Esophagus muscularis mucosa (tissue), 4 donors: Measurements from ENCODE around the gene MMP24. TPM values are rescaled to one million over a fixed set of nuclear protein-coding genes. Genes with fewer than 3 reads are reported as not detected.

Experiments
- DNase-seq: peaks from one replicate; pipeline ENCODE4 v3.0.0-alpha.2; 2017; ENCODE audit errors: extremely low spot score
- H3K27ac ChIP-seq, 4 donors: fragments of 200-600 bp; sonication (generic); replicated peaks in 1 of 4; 1 replicate in 3 of 4; 2 replicates in 1 of 4; pipeline ENCODE4 v1.5.1; 2016 to 2019; ENCODE audit warnings: mild to moderate bottlenecking in 1 of 4
- H3K27me3 ChIP-seq, 4 donors: fragments of 200-600 bp; sonication (generic); one replicate each; pipeline versions ENCODE4 v1.5.1 to v1.6.0; 2016 to 2019
- H3K36me3 ChIP-seq, 4 donors: fragments of 200-600 bp; sonication (generic); one replicate each; pipeline ENCODE4 v1.5.1; 2016 to 2019
- H3K4me1 ChIP-seq, 4 donors: fragments of 200-600 bp; sonication (generic); one replicate each; pipeline ENCODE4 v1.5.1; 2016 to 2019
- H3K4me3 ChIP-seq, 4 donors: fragments of 200-600 bp; sonication (generic); 1 replicate in 2 of 4; 2 replicates in 2 of 4; pipeline ENCODE4 v1.5.1; 2016 to 2019; ENCODE audit warnings: mild to moderate bottlenecking in 4 of 4, moderate library complexity in 1 of 4
- H3K9me3 ChIP-seq, 4 donors: fragments of 200-600 bp; sonication (generic); 1 replicate in 3 of 4; 2 replicates in 1 of 4; pipeline ENCODE4 v1.5.1; 2016 to 2019
- CTCF ChIP-seq, 3 experiments: fragments of 200-600 bp in 2 of 3; fragments of 450-650 bp in 1 of 3; sonication (generic) in 2 of 3; IDR thresholded peaks; one replicate each; pipeline ENCODE4 v1.5.1; 2017 to 2019; ENCODE audit warnings: antibody characterized with exemption in 3 of 3, mild to moderate bottlenecking in 2 of 3, moderate library complexity in 1 of 3
- EP300 ChIP-seq: sonication (generic); formaldehyde crosslinking; IDR thresholded peaks from one replicate; pipeline ENCODE4 v1.6.1; 2017; ENCODE audit warnings: antibody characterized with exemption
- POLR2A ChIP-seq: fragments of 450-650 bp; IDR thresholded peaks from one replicate; pipeline ENCODE4 v1.6.1; 2017; ENCODE audit warnings: antibody characterized with exemption, moderate library complexity, mild to moderate bottlenecking, low read depth
- POLR2AphosphoS5 ChIP-seq, 2 donors: sonication (generic); formaldehyde crosslinking; IDR thresholded peaks; one replicate each; pipeline ENCODE4 v1.6.1; 2017; ENCODE audit warnings: antibody characterized with exemption in 2 of 2
- WGBS: methylation state at CpG from one replicate; pipeline ENCODE4 v1.1.5; 2018; 5-methylcytosine and 5-hydroxymethylcytosine counted together
- intact Hi-C: fragments of 100-400 bp; cut with DNase I; formaldehyde crosslinking; loops from one replicate; pipeline ENCODE4 v1.15.1; 2023
- total RNA-seq, 4 donors: library from RNA; depleted of rRNA; stranded (reverse); fragments of >200 nt; gene quantifications; one replicate each; pipeline versions ENCODE4 v1.1.0 to v1.2.1, GENCODE V29; 2016

Gene MMP24
- total RNA-seq, 4 donors from 2014 or later = 0.83 to 4.0 (median 2.0) TPM

- TF ChIP-seq CTCF (IDR thresholded peaks at IDR 0.05) = no peak
- TF ChIP-seq EP300 = no peak
- no peak for TF ChIP-seq POLR2A
- TF ChIP-seq POLR2AphosphoS5 (IDR thresholded peaks at IDR 0.05) = no peak
- WGBS = 61% methylated on average over 6 of the region's 9 CpGs
- no peak for DNase-seq
These were observed 69.6 kb downstream of the MMP24 start for GRCh38 chr20:35296101-35296554.

GRCh38 chr20:35297155-35297554, 70.7 kb downstream of the MMP24 start:
- H3K4me1 ChIP-seq = peaks cover 0 to 5% (median 5%) of the 10 kb centered on the region in 4 donors
- H3K9me3 ChIP-seq = no peaks in the 10 kb centered on the region
- intact Hi-C loops = no loop called here
- H3K27ac ChIP-seq = no peak overlapping the region
- H3K27me3 ChIP-seq = peaks cover 0 to 45% (median 0%) of the 10 kb centered on the region in 4 donors
- no peak for DNase-seq
- no peaks in the 10 kb centered on the region for H3K36me3 ChIP-seq
- no peak overlapping the region for H3K4me3 ChIP-seq
- TF ChIP-seq EP300 (no peak), POLR2A (no peak), POLR2AphosphoS5 (IDR thresholded peaks at IDR 0.05) (no peak), CTCF (IDR thresholded peaks at IDR 0.05) (no peak)
- 69% methylated on average over 7 of the region's 8 CpGs for WGBS

More at GRCh38 chr20:35296101-35296554, 69.6 kb downstream of the MMP24 start:
- no peak overlapping the region for H3K4me3 ChIP-seq
- intact Hi-C loops = no loop called here
- H3K36me3 ChIP-seq = no peaks in the 10 kb centered on the region
- peaks cover 0 to 50% (median 0%) of the 10 kb centered on the region in 4 donors for H3K27me3 ChIP-seq
- H3K9me3 ChIP-seq = no peaks in the 10 kb centered on the region
- no peaks in the 10 kb centered on the region for H3K4me1 ChIP-seq
- H3K27ac ChIP-seq = no peak overlapping the region

DNA sequence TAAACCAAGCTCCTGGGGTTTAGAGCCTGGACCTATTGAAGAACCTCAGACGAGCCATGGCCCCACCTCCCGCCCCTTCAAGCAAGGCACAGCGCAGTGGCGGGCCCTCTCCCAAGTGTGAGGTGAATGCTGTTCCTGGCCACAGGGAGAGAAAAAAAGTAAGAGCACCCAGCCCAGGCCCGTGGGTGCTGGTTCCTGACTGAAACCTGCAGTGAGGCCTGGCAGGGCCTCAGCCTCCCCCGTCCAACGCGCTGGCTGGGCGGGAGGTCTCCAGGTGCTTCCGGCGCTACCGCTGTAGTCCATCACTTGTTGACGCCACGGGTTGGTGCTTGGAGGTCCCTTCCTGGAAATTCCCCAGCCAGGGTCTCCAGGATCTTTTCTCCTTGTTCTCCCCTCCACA, 71.2 kb downstream of the MMP24 start:
- Histone ChIP-seq H3K4me3 (no peak overlapping the region), H3K27ac (no peak overlapping the region), H3K27me3 (peaks cover 0 to 41% (median 0%) of the 10 kb centered on the region in 4 donors), H3K9me3 (no peaks in the 10 kb centered on the region), H3K4me1 (peaks cover 0 to 10% (median 10%) of the 10 kb centered on the region in 4 donors), H3K36me3 (no peaks in the 10 kb centered on the region)
- TF ChIP-seq POLR2A (no peak), CTCF (IDR thresholded peaks at IDR 0.05) (no peak), EP300 (no peak), POLR2AphosphoS5 (IDR thresholded peaks at IDR 0.05) (no peak)
- DNase-seq = no peak
- intact Hi-C loops = no loop called here
- 97% methylated on average over 9 of the region's 14 CpGs for WGBS

DNA sequence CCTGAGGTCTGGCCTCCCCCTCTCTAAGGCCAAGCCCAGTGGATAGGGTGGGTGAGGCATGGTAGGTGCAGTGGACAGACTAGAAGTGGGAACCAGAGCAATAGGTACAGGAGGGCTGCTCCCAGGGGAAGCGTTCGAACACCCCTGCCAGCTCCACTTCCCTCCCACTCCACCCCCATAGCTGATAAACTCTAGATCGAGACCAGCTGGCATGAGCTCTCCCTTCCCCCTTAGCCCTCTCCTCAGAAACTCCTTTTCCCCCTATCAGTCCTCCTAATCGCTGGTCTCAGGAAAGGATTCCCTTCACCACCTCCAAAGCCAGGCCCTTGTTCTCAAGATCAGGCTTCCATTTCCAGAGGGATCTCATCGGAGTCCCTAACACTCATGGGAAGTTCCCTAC, 71.8 kb downstream of the MMP24 start:
- peaks cover 0 to 16% (median 16%) of the 10 kb centered on the region in 4 donors for H3K4me1 ChIP-seq
- no peaks in the 10 kb centered on the region for H3K36me3 ChIP-seq
- TF ChIP-seq POLR2A (no peak), EP300 (no peak), POLR2AphosphoS5 (IDR thresholded peaks at IDR 0.05) (no peak), CTCF (IDR thresholded peaks at IDR 0.05) (no peak)
- no peak overlapping the region for H3K4me3 ChIP-seq
- H3K9me3 ChIP-seq = no peaks in the 10 kb centered on the region
- 83% methylated on average over 5 of the region's 5 CpGs for WGBS
- H3K27ac ChIP-seq = no peak overlapping the region
- DNase-seq = no peak
- peaks cover 0 to 35% (median 0%) of the 10 kb centered on the region in 4 donors for H3K27me3 ChIP-seq
- intact Hi-C loops = no loop called here

- Histone ChIP-seq H3K9me3 (no peaks in the 10 kb centered on the region), H3K4me3 (no peak overlapping the region), H3K27ac (no peak overlapping the region), H3K4me1 (peaks cover 0 to 28% (median 26%) of the 10 kb centered on the region in 4 donors), H3K36me3 (peaks cover 0 to under 1% (median 0%) of the 10 kb centered on the region in 4 donors), H3K27me3 (peaks cover 0 to 23% (median 0%) of the 10 kb centered on the region in 4 donors)
- intact Hi-C loops = no loop called here
- WGBS = 82% methylated on average over 4 of the region's 4 CpGs
- TF ChIP-seq POLR2AphosphoS5 (IDR thresholded peaks at IDR 0.05) (no peak), EP300 (no peak), POLR2A (no peak), CTCF (IDR thresholded peaks at IDR 0.05) (no peak)
- DNase-seq = no peak
These were observed 73.3 kb downstream of the MMP24 start for GRCh38 chr20:35299780-35300179.
